Mucosa of stomach (tissue), 1 donor: ENCODE data around the gene SUPT6H.

Source experiments
- H3K27me3 ChIP-seq: one replicate; pipeline ENCODE4 v1.7.0; 2013; ENCODE audit warnings: mild to moderate bottlenecking, low read length; ENCODE audit not compliant: control insufficient read depth, insufficient read depth
- H3K36me3 ChIP-seq: one replicate; pipeline ENCODE4 v1.7.0; 2013; ENCODE audit warnings: low read length; ENCODE audit not compliant: control insufficient read depth, insufficient read depth
- H3K4me1 ChIP-seq: one replicate; pipeline ENCODE4 v1.7.0; 2013; ENCODE audit warnings: mild to moderate bottlenecking, low read length; ENCODE audit not compliant: control insufficient read depth, insufficient read depth
- H3K4me3 ChIP-seq: one replicate; pipeline ENCODE4 v1.7.0; 2013; ENCODE audit warnings: low read length
- H3K9ac ChIP-seq: one replicate; pipeline ENCODE4 v1.7.0; 2013; ENCODE audit warnings: mild to moderate bottlenecking, low read length, moderate library complexity
- H3K9me3 ChIP-seq: one replicate; pipeline ENCODE4 v1.7.0; 2013; ENCODE audit warnings: mild to moderate bottlenecking, low read length, moderate library complexity; ENCODE audit not compliant: control insufficient read depth
- donor health status: Pancreatic carcinoma.

SUPT6H gene

GRCh38 chr17:28737770-28738679, 76.0 kb downstream of the SUPT6H start:
- H3K27me3 ChIP-seq, result no peaks in the 10 kb centered on the region
- H3K4me1 ChIP-seq, result peaks cover 45% of the 10 kb centered on the region
- no peak overlapping the region for H3K4me3 ChIP-seq
- no peaks in the 10 kb centered on the region for H3K9me3 ChIP-seq
- no peaks in the 10 kb centered on the region for H3K36me3 ChIP-seq
- H3K9ac ChIP-seq, result no peak overlapping the region

GRCh38 chr17:28738680-28739384, 76.8 kb downstream of the SUPT6H start:
- Histone ChIP-seq H3K9me3 (no peaks in the 10 kb centered on the region), H3K4me3 (no peak overlapping the region), H3K9ac (no peak overlapping the region), H3K36me3 (no peaks in the 10 kb centered on the region), H3K27me3 (no peaks in the 10 kb centered on the region), H3K4me1 (peaks cover 48% of the 10 kb centered on the region)

GRCh38 chr17:28740406-28741357, 78.7 kb downstream of the SUPT6H start:
- H3K27me3 ChIP-seq, result no peaks in the 10 kb centered on the region
- no peak overlapping the region for H3K9ac ChIP-seq
- no peaks in the 10 kb centered on the region for H3K9me3 ChIP-seq
- no peaks in the 10 kb centered on the region for H3K36me3 ChIP-seq
- H3K4me3 ChIP-seq, result no peak overlapping the region
- peaks cover 42% of the 10 kb centered on the region for H3K4me1 ChIP-seq

- Histone ChIP-seq H3K9me3 (no peaks in the 10 kb centered on the region), H3K36me3 (no peaks in the 10 kb centered on the region), H3K27me3 (no peaks in the 10 kb centered on the region), H3K4me3 (no peak overlapping the region), H3K9ac (peak overlapping the region; percentile 24), H3K4me1 (peaks cover 52% of the 10 kb centered on the region)
Observed at GRCh38 chr17:28741358-28742349, 79.6 kb downstream of the SUPT6H start.

- H3K4me3 ChIP-seq, result peak within 1 kb of the TSS; percentile 85
- H3K9ac ChIP-seq, result peak within 1 kb of the TSS; percentile 99
- peaks cover 61% of the 10 kb centered on the region for H3K4me1 ChIP-seq
- peaks cover 14% of the 10 kb centered on the region for H3K36me3 ChIP-seq
- no peaks in the 10 kb centered on the region for H3K27me3 ChIP-seq
- no peaks in the 10 kb centered on the region for H3K9me3 ChIP-seq
Observed at GRCh38 chr17:28743243-28744103, 81.5 kb downstream of the SUPT6H start, which contains the start of gene TRAF4. Gene TRAF4 (plus strand): TSS chr17:28744011. CDS start chr17:28744113, 102 bp downstream.

GRCh38 chr17:28744104-28744971, 82.3 kb downstream of the SUPT6H start:
- H3K36me3 ChIP-seq, result peaks cover 17% of the 10 kb centered on the region
- H3K9ac ChIP-seq, result peak overlapping the region; percentile 99
- no peaks in the 10 kb centered on the region for H3K27me3 ChIP-seq
- peak overlapping the region; percentile 85 for H3K4me3 ChIP-seq
- no peaks in the 10 kb centered on the region for H3K9me3 ChIP-seq
- peaks cover 68% of the 10 kb centered on the region for H3K4me1 ChIP-seq

- peak overlapping the region; percentile 99 for H3K9ac ChIP-seq
- H3K27me3 ChIP-seq, result no peaks in the 10 kb centered on the region
- H3K4me3 ChIP-seq, result peak overlapping the region; percentile 85
- peaks cover 18% of the 10 kb centered on the region for H3K36me3 ChIP-seq
- H3K4me1 ChIP-seq, result peaks cover 77% of the 10 kb centered on the region
- no peaks in the 10 kb centered on the region for H3K9me3 ChIP-seq
Observed at GRCh38 chr17:28744972-28745785, 83.2 kb downstream of the SUPT6H start.

GRCh38 chr17:28745786-28746411, 83.9 kb downstream of the SUPT6H start:
- H3K36me3 ChIP-seq, result peaks cover 25% of the 10 kb centered on the region
- H3K4me3 ChIP-seq, result peak overlapping the region; percentile 85
- no peaks in the 10 kb centered on the region for H3K9me3 ChIP-seq
- no peaks in the 10 kb centered on the region for H3K27me3 ChIP-seq
- H3K4me1 ChIP-seq, result peaks cover 81% of the 10 kb centered on the region
- peak overlapping the region; percentile 99 for H3K9ac ChIP-seq

GRCh38 chr17:28746611-28747050, 84.6 kb downstream of the SUPT6H start:
- H3K4me3 ChIP-seq, result peak overlapping the region; percentile 85
- peaks cover 28% of the 10 kb centered on the region for H3K36me3 ChIP-seq
- no peaks in the 10 kb centered on the region for H3K9me3 ChIP-seq
- no peaks in the 10 kb centered on the region for H3K27me3 ChIP-seq
- H3K9ac ChIP-seq, result peak overlapping the region; percentile 99
- peaks cover 74% of the 10 kb centered on the region for H3K4me1 ChIP-seq
